Testis (tissue), 3 donors: ENCODE measurements around the gene QDPR. TPM values are rescaled to one million over a fixed set of nuclear protein-coding genes. Genes with fewer than 3 reads are reported as not detected.

Source experiments
- DNase-seq: peaks from one replicate; pipeline ENCODE4 v3.0.0-alpha.2; 2019
- H3K27ac ChIP-seq, 2 donors: fragments of 200-600 bp; sonication (generic); one replicate each; pipeline ENCODE4 v1.5.1; 2019
- H3K27me3 ChIP-seq: fragments of 200-600 bp; sonication (generic); one replicate; pipeline ENCODE4 v1.5.1; 2019
- H3K36me3 ChIP-seq: fragments of 200-600 bp; sonication (generic); one replicate; pipeline ENCODE4 v1.5.1; 2017; ENCODE audit warnings: low read depth; ENCODE audit errors: missing control alignments
- H3K4me1 ChIP-seq: fragments of 200-600 bp; sonication (generic); one replicate; pipeline ENCODE4 v1.5.1; 2019
- H3K4me3 ChIP-seq, 2 donors: fragments of 200-600 bp; sonication (generic); one replicate each; pipeline ENCODE4 v1.5.1; 2017 to 2019
- H3K9me3 ChIP-seq: fragments of 200-600 bp; sonication (generic); one replicate; pipeline ENCODE4 v1.5.1; 2017
- POLR2A ChIP-seq: fragments of 450-650 bp; IDR thresholded peaks from one replicate; pipeline ENCODE4 v1.6.1; 2017; ENCODE audit warnings: antibody characterized with exemption, mild to moderate bottlenecking, moderate library complexity
- WGBS, 2 donors: methylation state at CpG; one replicate each; pipeline ENCODE4 v1.1.5; 2018; 5-methylcytosine and 5-hydroxymethylcytosine counted together
- intact Hi-C: fragments of 100-400 bp; cut with DNase I; formaldehyde crosslinking; loops from one replicate; pipeline ENCODE4 v1.15.1; 2023; ENCODE audit warnings: low total_unique reads
- polyA plus RNA-seq: library from polyadenylated mRNA; stranded (reverse); fragments of 350-450 nt; fragmentation: Illumina TruSeq; extraction: RNeasy Lipid Tissue Mini Kit (QIAGEN cat#74804); gene quantifications from one replicate; pipeline ENCODE4 v1.2.3, GENCODE V29; 2014; ENCODE audit warnings: low read depth, low replicate concordance; ENCODE audit not compliant: insufficient read depth
- total RNA-seq, 2 donors: library from RNA; depleted of rRNA; stranded (reverse); fragments of >200 nt; gene quantifications; one replicate each; pipeline ENCODE4 v1.2.3, GENCODE V29; 2016
- TF ChIP-seq, protein P1 (sequence below), 3 experiments: fragments of 450-650 bp in 2 of 3; fragments of 200-600 bp in 1 of 3; sonication (generic) in 1 of 3; IDR thresholded peaks; one replicate each; pipeline ENCODE4 v1.5.1; 2016 to 2019; ENCODE audit warnings: antibody characterized with exemption in 3 of 3, mild to moderate bottlenecking in 2 of 3, moderate library complexity in 1 of 3

Gene QDPR
- total and polyA plus RNA-seq, 3 donors from 2014 or later = 15.9 to 31.7 (median 20.7) TPM

DNA sequence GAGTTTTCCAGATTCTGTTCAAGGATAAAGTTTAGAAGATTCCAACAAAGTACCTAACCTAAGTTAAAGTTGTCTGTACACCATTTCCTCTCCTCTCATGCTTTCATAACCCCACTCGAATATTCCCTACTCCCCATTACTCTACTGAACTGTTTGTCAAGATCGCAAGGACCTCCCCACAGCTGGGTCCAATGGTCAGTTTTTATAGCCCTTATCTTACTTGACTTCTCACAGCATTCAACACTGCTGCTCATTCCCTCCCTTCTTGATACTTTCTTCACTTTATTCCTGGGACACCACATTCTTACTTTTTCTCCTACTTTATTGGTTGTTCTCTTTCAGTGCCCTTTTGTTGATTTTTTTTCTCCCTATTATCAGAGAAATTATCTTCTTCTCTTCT lies 30.9 kb downstream of the QDPR start:
- intact Hi-C loops = no loop called here
- H3K4me1 ChIP-seq = no peaks in the 10 kb centered on the region
- H3K27me3 ChIP-seq = no peaks in the 10 kb centered on the region
- H3K36me3 ChIP-seq = no peaks in the 10 kb centered on the region
- H3K27ac ChIP-seq = no peak overlapping the region
- no peaks in the 10 kb centered on the region for H3K9me3 ChIP-seq
- H3K4me3 ChIP-seq = no peak overlapping the region
- DNase-seq = no peak
- TF ChIP-seq POLR2A = no peak
- TF ChIP-seq, protein P1, sequence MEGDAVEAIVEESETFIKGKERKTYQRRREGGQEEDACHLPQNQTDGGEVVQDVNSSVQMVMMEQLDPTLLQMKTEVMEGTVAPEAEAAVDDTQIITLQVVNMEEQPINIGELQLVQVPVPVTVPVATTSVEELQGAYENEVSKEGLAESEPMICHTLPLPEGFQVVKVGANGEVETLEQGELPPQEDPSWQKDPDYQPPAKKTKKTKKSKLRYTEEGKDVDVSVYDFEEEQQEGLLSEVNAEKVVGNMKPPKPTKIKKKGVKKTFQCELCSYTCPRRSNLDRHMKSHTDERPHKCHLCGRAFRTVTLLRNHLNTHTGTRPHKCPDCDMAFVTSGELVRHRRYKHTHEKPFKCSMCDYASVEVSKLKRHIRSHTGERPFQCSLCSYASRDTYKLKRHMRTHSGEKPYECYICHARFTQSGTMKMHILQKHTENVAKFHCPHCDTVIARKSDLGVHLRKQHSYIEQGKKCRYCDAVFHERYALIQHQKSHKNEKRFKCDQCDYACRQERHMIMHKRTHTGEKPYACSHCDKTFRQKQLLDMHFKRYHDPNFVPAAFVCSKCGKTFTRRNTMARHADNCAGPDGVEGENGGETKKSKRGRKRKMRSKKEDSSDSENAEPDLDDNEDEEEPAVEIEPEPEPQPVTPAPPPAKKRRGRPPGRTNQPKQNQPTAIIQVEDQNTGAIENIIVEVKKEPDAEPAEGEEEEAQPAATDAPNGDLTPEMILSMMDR (IDR thresholded peaks at IDR 0.05) = no peak
- 90 to 95% methylated on average over 2 of the region's 2 CpGs for WGBS, 2 donors

DNA sequence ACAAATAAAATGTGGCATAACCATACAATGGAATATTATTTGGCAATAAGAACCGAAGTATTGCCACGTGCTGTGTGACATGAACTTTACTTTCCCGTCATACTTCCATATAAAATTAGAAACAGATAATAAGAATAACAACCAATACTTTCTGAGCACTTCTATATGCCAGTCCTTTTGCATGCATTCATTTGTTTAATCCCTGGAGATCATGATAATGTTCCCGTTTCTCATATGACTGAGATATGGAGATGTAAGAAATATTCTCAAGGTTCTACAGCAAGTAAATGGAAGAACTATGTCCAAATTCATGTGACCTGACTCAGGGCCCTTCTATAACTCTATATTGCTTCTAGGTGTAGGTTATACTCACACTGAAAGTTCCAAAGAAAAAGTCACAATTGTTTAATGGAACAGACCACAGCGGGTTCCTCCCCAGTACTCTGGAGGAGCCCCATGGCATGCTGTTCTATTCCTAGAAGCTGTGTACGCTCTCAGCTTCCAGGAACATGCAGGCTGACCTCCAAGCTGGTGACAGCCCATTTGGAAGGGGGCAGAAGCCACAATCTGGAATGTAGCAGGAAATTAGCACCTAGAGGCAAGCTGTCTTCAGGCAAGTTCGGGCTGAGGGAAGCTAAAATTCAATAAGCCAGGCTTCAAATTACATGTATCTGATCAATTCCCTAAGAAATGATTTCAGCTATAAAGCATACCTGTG lies 31.5 kb downstream of the QDPR start:
- no peak overlapping the region for H3K27ac ChIP-seq
- no peaks in the 10 kb centered on the region for H3K36me3 ChIP-seq
- no peaks in the 10 kb centered on the region for H3K27me3 ChIP-seq
- WGBS, 2 donors = 80 to 86% methylated on average over 7 of the region's 7 CpGs
- no peak for DNase-seq
- TF ChIP-seq POLR2A = no peak
- TF ChIP-seq, protein P1 (IDR thresholded peaks at IDR 0.05) = no peak
- no peaks in the 10 kb centered on the region for H3K9me3 ChIP-seq
- intact Hi-C loops = no loop called here
- no peak overlapping the region for H3K4me3 ChIP-seq
- no peaks in the 10 kb centered on the region for H3K4me1 ChIP-seq

DNA sequence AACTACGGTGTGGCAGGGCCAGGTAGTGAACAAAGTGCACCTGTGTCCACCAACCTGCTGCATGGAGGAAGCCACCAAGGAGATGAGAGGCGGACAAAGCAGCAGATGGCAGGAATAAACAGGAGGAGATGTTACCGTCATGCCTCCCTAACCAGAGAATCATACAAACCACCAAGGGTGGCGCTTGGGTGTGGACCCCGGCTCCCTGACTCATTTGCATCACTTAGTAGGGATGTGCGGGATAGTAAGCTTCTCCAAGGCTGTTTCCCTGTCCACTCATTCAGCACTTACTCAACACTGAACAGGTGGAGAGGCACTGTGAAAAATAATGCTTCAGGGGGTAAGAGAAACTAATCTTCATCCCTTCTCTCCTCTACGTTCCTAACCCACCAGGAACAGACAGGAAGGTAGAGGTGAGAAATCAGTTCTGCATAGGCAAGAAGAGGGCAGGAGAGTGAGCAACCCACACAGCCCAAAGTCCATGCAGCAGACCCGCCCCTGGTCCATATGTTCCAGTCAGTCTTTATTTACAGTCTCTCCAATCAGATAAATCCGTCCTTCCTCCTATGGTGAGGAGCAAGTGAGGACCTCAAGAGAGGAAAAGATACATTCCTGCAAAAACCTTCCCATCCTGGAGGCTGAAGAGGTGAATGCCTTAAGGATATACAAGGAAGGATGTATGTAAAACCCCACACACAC lies 34.0 kb downstream of the QDPR start:
- Histone ChIP-seq H3K27ac (no peak overlapping the region), H3K27me3 (no peaks in the 10 kb centered on the region), H3K4me1 (no peaks in the 10 kb centered on the region), H3K4me3 (no peak overlapping the region), H3K9me3 (no peaks in the 10 kb centered on the region), H3K36me3 (no peaks in the 10 kb centered on the region)
- WGBS, 2 donors = 92% methylated on average over 9 of the region's 9 CpGs
- TF ChIP-seq, protein P1 (IDR thresholded peaks at IDR 0.05) = no peak
- TF ChIP-seq POLR2A = no peak
- no peak for DNase-seq
- intact Hi-C loops = no loop called here

DNA sequence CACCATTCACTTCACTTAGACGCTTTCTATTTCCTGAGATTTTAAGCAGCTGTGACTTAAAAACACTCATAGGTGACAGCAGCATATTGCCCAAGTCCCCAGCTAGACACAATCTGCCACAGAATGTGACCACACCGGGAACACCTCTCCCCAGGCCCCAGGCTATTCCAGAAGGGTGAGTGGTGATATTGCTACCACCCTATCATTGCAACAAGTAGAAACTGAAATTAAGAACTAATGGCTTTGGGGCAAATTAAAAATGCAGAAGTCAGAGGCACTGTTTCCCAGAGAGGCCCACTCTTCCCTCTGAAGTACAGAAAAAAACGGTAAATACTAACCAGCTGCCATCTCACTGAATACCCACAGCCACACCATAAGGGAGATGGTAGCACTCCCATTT lies 35.0 kb downstream of the QDPR start:
- Histone ChIP-seq H3K4me3 (no peak overlapping the region), H3K4me1 (no peaks in the 10 kb centered on the region), H3K36me3 (no peaks in the 10 kb centered on the region), H3K9me3 (no peaks in the 10 kb centered on the region), H3K27ac (no peak overlapping the region), H3K27me3 (no peaks in the 10 kb centered on the region)
- intact Hi-C loops = no loop called here
- no peak for TF ChIP-seq POLR2A
- TF ChIP-seq, protein P1 (IDR thresholded peaks at IDR 0.05) = no peak
- no peak for DNase-seq
- WGBS, 2 donors = 78 to 91% methylated on average over 3 of the region's 3 CpGs
